Activated CD8-positive, alpha-beta memory T cell treated with anti-CD3 and anti-CD28 coated beads for 24 hours (primary cell): ENCODE results near the gene GRXCR2.
"Not testable (repeated sequence)": the region's sequence is repeated elsewhere in the genome, so short reads cannot be mapped to it uniquely, and the experiment has no call there.

ENCODE experiments used
- DNase-seq: peaks from one replicate; pipeline ENCODE4 v3.0.0-alpha.2; 2020

Gene GRXCR2, protein sequence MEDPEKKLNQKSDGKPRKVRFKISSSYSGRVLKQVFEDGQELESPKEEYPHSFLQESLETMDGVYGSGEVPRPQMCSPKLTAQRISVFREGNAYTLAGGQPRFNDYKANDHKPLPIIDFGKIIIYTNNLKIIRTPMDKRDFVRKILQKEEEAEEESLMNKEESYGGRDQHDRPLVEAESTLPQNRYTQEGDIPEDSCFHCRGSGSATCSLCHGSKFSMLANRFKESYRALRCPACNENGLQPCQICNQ

GRCh38 chr5:145872914-145873313 is at the start of gene GRXCR2:
Gene GRXCR2 (minus strand): TSS chr5:145873014. CDS start chr5:145872968, 46 bp downstream.
- no peak for DNase-seq

DNA sequence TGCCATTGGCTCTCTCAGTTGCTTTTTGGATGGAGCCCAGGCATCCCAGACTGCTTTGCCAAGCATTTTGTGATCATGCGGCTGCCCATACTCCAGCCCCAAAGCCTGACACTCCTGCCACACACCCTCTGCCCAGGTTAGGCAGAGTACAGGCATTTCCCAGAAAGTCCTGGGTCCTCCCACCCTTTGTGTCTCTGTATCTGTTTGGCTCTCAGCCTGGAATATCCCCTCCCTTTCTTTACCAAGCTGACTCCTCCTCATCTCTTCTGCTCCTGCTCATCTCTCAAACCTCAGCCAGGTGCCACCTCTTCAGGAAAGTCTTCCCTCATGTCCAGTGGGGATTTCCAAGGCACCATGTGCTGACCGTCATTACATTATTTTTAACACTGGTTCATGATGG is 49.2 kb upstream of the GRXCR2 start:
- DNase-seq = no peak

DNA sequence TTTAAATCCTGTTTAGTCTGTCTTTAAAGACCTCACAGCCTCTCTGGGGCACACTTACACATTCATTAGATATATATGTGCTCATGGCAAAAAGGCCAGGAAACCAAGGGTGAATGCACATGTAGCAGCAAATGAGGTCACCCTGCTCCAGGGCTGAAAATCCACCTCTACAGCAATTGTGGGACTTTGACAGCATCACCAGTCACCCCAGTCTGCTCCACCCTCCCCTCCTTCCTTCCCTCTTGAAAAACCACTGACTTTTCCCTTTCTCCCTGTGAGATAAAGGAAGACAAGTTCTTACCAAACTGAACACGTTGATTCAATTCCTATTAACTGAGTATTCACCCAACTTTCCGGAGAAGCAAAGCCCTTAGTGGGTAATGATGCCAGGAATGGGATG is 48.4 kb upstream of the GRXCR2 start:
- no peak for DNase-seq

- DNase-seq = no peak
Observed at GRCh38 chr5:145920542-145921210, 47.9 kb upstream of the GRXCR2 start.

DNA sequence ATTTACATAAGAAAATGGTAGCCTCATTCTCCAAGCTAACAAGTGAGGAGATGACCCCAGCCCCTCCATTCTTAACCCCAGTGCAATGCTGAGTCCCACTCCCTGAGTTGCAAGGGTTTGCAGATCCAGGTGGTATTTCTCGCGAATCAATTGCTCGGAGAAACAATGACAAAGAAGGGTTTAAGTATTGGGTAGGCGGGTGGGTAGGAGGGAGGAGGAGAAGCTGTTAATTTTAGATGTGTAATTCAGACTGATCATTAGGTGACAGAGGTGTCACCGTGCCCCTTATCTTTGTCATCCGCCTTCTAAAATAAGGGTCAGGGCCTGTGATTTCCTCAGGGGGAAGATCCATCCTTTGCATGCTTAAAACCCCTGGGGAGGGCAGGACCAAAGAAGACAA is 46.6 kb upstream of the GRXCR2 start:
- DNase-seq = no peak

DNA sequence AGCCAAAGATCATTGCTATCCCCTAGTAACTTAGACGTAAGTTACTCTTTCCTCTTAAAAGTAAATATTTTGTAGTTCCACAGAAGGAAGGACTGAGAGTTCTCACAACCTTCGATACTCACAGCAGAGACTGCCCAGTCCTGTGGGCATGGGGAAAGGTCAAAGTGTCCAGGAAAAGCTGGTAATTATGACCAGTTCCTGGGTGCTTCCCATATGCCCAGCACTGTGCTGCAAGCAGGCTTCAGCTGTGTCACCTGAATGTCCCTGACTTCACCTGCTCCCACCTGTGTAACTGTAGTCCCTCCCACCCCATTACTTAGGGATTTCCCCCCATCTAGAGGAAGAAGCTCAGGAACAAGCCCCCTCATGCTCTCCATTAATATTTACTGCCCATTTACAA is 45.6 kb upstream of the GRXCR2 start:
- no peak for DNase-seq

GRCh38 chr5:145917288-145917687 is 44.5 kb upstream of the GRXCR2 start:
- DNase-seq = no peak

DNA sequence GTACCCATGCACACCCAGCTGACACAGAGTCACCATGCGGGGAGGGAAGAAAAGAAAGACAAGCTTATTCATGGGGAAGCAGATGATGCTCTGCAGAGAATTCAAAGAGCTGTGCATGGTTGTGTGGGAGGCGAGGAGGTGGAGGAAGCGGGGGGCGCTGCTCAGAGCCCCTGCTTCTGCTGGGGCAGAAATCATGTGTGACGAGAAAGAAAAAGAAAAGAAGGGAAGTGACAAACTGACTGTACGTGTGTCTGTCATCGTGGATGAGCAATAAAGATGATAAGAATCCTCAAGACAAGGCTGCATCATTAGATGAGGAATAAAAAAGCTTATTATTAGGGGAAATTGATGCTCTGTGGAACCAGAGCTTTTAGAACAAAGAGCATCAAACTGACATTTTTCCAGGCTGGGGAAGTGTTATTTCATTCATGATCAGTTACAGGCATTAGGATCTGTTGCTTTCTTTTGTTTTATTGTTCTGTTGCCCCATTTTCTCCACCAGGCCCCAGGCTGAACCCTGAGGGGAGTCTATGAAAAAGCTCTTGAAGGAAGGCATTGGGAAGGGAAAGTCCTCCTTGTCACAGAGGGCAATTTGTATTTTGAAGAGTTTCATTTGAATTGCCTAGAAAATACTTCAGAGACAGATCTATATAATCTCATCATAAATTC is 43.3 kb upstream of the GRXCR2 start:
- DNase-seq = no peak

- DNase-seq = no peak
Observed at GRCh38 chr5:145913701-145914100, 40.9 kb upstream of the GRXCR2 start.

- DNase-seq = no peak
Observed at GRCh38 chr5:145912594-145912993, 39.8 kb upstream of the GRXCR2 start.

- no peak for DNase-seq
Observed at GRCh38 chr5:145912019-145912418, 39.2 kb upstream of the GRXCR2 start.

DNA sequence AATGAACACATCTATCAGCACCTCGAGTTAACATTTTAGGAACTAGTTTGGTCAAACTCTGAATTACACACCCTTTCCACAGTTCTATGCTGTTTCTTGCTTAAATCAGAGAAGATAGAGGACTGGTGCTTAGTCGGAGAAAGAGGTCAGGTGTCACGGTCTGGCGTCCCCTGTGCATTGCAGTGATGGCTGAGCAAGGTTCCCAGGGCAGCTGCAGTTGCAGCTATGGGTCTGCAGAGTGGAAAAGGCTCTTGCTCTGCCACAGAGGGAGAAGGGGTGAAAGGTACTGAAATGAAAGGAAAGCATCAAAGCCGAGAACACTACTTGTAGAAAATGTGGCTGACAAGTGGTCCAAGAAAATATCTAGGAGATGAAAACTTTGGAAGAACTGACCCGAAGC is 38.4 kb upstream of the GRXCR2 start:
- no peak for DNase-seq

GRCh38 chr5:145908206-145908960 is 35.6 kb upstream of the GRXCR2 start:
- no peak for DNase-seq

DNA sequence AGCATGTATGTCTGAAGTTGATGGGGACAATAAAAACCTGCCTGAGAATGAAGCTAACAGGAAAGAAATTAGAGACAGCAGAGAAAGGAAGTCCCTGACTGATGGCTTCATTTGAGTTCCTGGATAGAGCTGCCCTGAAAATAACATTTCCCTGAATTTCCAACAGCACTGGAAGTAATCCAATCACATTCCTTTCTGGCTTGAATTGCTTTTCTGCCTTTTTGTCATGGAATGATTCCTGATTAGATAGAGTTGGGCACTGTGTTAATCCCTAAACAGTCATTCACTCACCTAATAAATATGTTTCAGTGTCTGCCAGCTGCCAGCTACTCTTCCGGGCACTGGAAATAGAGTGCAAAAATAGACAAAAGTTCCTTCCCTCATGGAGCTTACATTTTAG is 33.6 kb upstream of the GRXCR2 start:
- no peak for DNase-seq

- no peak for DNase-seq
Observed at GRCh38 chr5:145904743-145905142, 31.9 kb upstream of the GRXCR2 start.

DNA sequence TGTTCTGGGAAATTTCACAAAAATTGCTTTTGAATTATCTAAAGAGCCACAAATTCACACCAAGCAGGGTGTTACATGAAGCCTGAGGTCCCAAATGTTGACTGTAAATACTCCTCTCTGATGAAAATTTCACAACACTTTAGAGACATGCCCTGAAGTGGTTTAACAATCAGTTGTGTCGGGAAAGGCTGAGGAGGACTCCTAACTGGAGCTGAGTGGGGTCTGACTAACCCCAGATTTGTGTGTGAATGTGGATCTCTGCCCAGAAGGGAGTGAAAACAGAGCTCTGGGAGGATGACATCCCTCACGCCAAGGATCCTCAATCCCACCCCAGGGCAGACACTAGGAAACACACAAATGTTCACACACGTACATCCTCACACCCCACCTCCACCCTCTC is 31.1 kb upstream of the GRXCR2 start:
- no peak for DNase-seq

DNA sequence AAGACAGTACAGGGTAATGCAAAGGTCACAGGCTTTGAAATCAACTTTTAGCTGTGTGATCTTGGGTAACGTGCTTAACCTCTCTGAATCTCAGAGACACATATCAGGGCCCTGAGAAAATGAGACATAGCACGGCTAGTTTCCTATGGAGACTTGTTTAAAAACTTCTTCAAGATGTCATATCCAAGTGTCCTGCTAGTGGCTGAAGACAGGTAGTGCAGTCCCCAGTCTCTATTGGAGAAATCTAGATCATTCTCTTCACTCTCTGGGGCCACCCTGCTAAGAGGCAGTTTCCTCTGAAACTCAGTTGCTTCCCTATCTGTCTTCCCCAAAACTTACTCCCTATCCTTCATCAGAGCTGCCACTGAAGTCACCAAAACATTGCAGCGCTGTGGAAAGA is 30.3 kb upstream of the GRXCR2 start:
- DNase-seq = no peak

DNA sequence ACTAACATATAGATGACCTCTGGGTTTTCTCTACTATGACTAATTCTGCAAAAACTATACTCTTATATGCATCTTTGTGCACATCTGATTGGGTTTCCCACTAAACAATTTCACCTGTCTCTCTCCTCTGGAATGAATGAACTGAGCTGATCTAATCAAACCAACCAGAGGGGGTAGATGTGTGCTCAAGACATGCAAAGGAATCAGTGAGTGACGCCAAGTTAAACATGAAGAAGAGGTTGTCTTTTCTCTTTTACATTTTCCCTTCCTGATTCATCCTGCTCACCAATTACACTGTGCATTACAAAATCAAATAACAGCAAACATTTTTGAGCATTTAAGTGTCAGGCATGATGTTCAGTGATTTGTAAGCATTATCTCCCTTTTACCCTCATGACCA is 29.6 kb upstream of the GRXCR2 start:
- DNase-seq = no peak

DNA sequence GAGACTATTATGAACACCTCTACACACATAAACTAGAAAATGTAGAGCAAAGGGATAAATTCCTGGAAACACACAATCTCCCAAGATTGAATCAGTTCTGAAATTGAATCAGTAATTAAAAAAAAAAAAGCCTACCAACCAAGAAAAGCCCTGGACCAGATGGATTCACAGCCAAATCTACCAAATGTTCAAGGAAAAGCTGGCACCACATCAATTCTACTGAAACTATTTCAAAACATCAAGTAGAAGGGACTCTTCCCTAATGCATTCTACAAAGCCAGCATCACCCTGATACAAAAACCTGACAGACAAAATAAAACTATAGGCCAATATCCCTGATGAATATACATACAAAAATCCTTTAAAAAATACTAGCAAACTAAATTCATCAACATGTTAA is 25.4 kb upstream of the GRXCR2 start:
- no peak for DNase-seq

GRCh38 chr5:145891378-145891777 is 18.6 kb upstream of the GRXCR2 start:
- DNase-seq = not testable (repeated sequence)

DNA sequence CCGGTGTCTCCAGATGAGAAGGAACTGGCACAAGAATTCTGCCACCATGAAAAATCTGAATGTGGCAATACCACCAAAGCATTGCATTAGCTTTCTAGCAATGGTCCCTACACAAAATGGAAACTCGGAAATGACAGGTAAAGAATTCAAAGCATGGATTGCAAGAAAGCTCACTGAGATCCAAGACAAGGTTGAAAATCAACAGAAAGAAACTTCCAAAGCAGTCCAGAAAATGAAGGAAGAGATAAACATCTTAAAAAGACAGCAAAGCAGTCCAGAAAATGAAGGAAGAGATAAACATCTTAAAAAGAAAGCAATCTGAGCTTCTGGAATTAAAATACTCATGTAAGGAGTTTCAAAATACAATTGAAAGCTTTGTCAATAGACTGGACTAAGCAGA is 16.8 kb upstream of the GRXCR2 start:
- DNase-seq = no peak

- no peak for DNase-seq
Observed at GRCh38 chr5:145887976-145888574, 15.3 kb upstream of the GRXCR2 start.

DNA sequence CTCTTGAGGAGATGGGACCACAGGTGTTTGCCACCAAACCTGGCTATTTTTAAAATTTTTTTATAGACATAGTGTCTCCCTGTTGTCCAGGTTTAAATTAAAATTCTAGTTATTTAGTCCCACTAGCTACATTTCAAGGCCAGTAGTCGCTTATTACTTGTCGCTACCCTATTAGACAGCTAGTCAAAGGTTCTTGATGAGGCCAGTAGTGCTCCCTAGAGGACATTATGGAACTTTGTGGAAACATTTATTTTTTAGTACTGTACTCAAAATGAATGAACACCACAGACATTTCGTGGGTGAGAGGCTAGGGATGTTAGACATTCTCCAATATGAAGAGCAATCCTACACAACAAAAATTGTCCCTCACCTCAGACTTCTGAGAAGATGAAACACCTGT is 14.4 kb upstream of the GRXCR2 start:
- no peak for DNase-seq
